HEK293 (cell line): ENCODE results near the gene WAC.
A peak's percentile ranks its signal among the peaks of the same experiment; 100 is the strongest.

ENCODE experiments used
- CTCF ChIA-PET: fragments of 350-600 bp; formaldehyde crosslinking; extraction: SDS; loops from one replicate; lab custom pipeline; 2021; ENCODE audit warnings: antibody characterized with exemption; lab: Yijun Ruan, JAX
- POLR2A ChIA-PET: fragments of 300-600 bp; formaldehyde crosslinking; extraction: SDS; loops from one replicate; lab custom pipeline; 2020; ENCODE audit warnings: antibody characterized with exemption, inconsistent platforms; lab: Yijun Ruan, JAX
- H3K27ac ChIP-seq: fragments of 200-500 bp; sonication (Bioruptor generic); 2 replicates; pipeline ENCODE4 v1.5.1; 2014; ENCODE audit warnings: low read depth, low read length, control low read depth, inconsistent platforms; ENCODE audit errors: extremely low read depth
- H3K36me3 ChIP-seq, 2 experiments: fragments of 200-500 bp in 1 of 2; sonication (Bioruptor generic) in 1 of 2; 1 replicate in 1 of 2; 2 replicates in 1 of 2; pipeline ENCODE4 v1.5.1; 2014 to 2017; ENCODE audit warnings: inconsistent platforms in 2 of 2, low read length in 2 of 2; ENCODE audit not compliant: control insufficient read depth in 2 of 2, insufficient read depth in 1 of 2
- H3K4me1 ChIP-seq: fragments of 200-500 bp; sonication (Bioruptor generic); 2 replicates; pipeline ENCODE4 v1.5.1; 2014; ENCODE audit warnings: mild to moderate bottlenecking, low read length, inconsistent platforms; ENCODE audit not compliant: control insufficient read depth, insufficient read depth
- H3K4me3 ChIP-seq: 2 replicates; pipeline ENCODE4 v1.5.1; 2011; ENCODE audit warnings: low read depth, mild to moderate bottlenecking, control low read depth, low read length, moderate library complexity
- H3K9me3 ChIP-seq: fragments of 200-500 bp; sonication (Bioruptor generic); 2 replicates; pipeline ENCODE4 v1.5.1; 2014; ENCODE audit warnings: low read depth, low read length, inconsistent platforms; ENCODE audit not compliant: control insufficient read depth, insufficient read depth
- GLI4 ChIP-seq: fragments of 450-650 bp; formaldehyde crosslinking; IDR thresholded peaks from 2 replicates; pipeline ENCODE4 v1.5.1; 2016; ENCODE audit warnings: missing biosample characterization, missing genetic modification characterization
- KLF10 ChIP-seq: fragments of 450-650 bp; IDR thresholded peaks from 2 replicates; pipeline ENCODE4 v1.5.1; 2018; ENCODE audit warnings: missing biosample characterization, mild to moderate bottlenecking, missing genetic modification characterization
- KLF16 ChIP-seq: fragments of 450-650 bp; formaldehyde crosslinking; IDR thresholded peaks from 2 replicates; pipeline ENCODE4 v1.5.1; 2017; ENCODE audit warnings: missing biosample characterization, missing genetic modification characterization
- OSR2 ChIP-seq: fragments of 450-650 bp; formaldehyde crosslinking; IDR thresholded peaks from 2 replicates; pipeline ENCODE4 v1.5.1; 2016; ENCODE audit warnings: missing biosample characterization, missing genetic modification characterization
- SCRT2 ChIP-seq: fragments of 450-650 bp; formaldehyde crosslinking; IDR thresholded peaks from 2 replicates; pipeline ENCODE4 v1.5.1; 2016; ENCODE audit warnings: missing biosample characterization, missing genetic modification characterization
- SETDB1 ChIP-seq: IDR thresholded peaks from one replicate; pipeline ENCODE4 v1.6.1; 2017; ENCODE audit warnings: mild to moderate bottlenecking, low read length, moderate library complexity, mixed read lengths; ENCODE audit not compliant: insufficient read length
- TCF7L2 ChIP-seq: IDR thresholded peaks from 2 replicates; pipeline ENCODE4 v1.6.1; 2011; ENCODE audit warnings: low read depth, mild to moderate bottlenecking, inconsistent platforms, low read length, moderate library complexity, borderline replicate concordance
- ZBTB44 ChIP-seq: fragments of 450-650 bp; IDR thresholded peaks from 2 replicates; pipeline ENCODE4 v1.5.1; 2018; ENCODE audit warnings: missing biosample characterization, mild to moderate bottlenecking, missing genetic modification characterization
- ZBTB8A ChIP-seq: fragments of 450-650 bp; formaldehyde crosslinking; IDR thresholded peaks from 2 replicates; pipeline ENCODE4 v1.5.1; 2016; ENCODE audit warnings: missing biosample characterization, missing genetic modification characterization
- ZFP69B ChIP-seq: fragments of 450-650 bp; formaldehyde crosslinking; IDR thresholded peaks from 2 replicates; pipeline ENCODE4 v1.5.1; 2016; ENCODE audit warnings: missing biosample characterization, missing genetic modification characterization
- ZNF24 ChIP-seq: fragments of 450-650 bp; formaldehyde crosslinking; IDR thresholded peaks from 2 replicates; pipeline ENCODE4 v1.5.1; 2016; ENCODE audit warnings: missing biosample characterization, missing genetic modification characterization
- ZNF416 ChIP-seq: fragments of 450-650 bp; formaldehyde crosslinking; IDR thresholded peaks from 2 replicates; pipeline ENCODE4 v1.5.1; 2016; ENCODE audit warnings: missing biosample characterization, missing genetic modification characterization
- ZNF529 ChIP-seq: fragments of 450-650 bp; formaldehyde crosslinking; IDR thresholded peaks from 2 replicates; pipeline ENCODE4 v1.5.1; 2017; ENCODE audit warnings: missing genetic modification characterization, missing biosample characterization; ENCODE audit not compliant: insufficient replicate concordance
- ZNF549 ChIP-seq: fragments of 450-650 bp; IDR thresholded peaks from 2 replicates; pipeline ENCODE4 v1.5.1; 2018; ENCODE audit warnings: missing biosample characterization, missing genetic modification characterization, mild to moderate bottlenecking, inconsistent platforms, moderate library complexity
- ZNF677 ChIP-seq: fragments of 450-650 bp; IDR thresholded peaks from 2 replicates; pipeline ENCODE4 v1.5.0; 2018; ENCODE audit warnings: missing biosample characterization, mild to moderate bottlenecking, missing genetic modification characterization, moderate library complexity
- ZNF747 ChIP-seq: fragments of 450-650 bp; formaldehyde crosslinking; IDR thresholded peaks from 2 replicates; pipeline ENCODE4 v1.5.1; 2016; ENCODE audit warnings: missing biosample characterization, missing genetic modification characterization
- ZNF776 ChIP-seq: fragments of 450-650 bp; formaldehyde crosslinking; IDR thresholded peaks from 2 replicates; pipeline ENCODE4 v1.5.0; 2017; ENCODE audit warnings: missing biosample characterization, missing genetic modification characterization, borderline replicate concordance
- ZNF830 ChIP-seq: fragments of 450-650 bp; IDR thresholded peaks from 2 replicates; pipeline ENCODE4 v1.5.0; 2018; ENCODE audit warnings: missing biosample characterization, missing genetic modification characterization, low read depth, mild to moderate bottlenecking, moderate library complexity
- TF ChIP-seq, protein P1 (sequence below): fragments of 450-650 bp; formaldehyde crosslinking; IDR thresholded peaks from 2 replicates; pipeline ENCODE4 v1.5.1; 2016; ENCODE audit warnings: missing biosample characterization, missing genetic modification characterization
- TF ChIP-seq, protein P2 (sequence below): fragments of 450-650 bp; formaldehyde crosslinking; IDR thresholded peaks from 2 replicates; pipeline ENCODE4 v1.5.1; 2017; ENCODE audit warnings: missing biosample characterization, mild to moderate bottlenecking, missing genetic modification characterization, moderate library complexity

Gene WAC

DNA sequence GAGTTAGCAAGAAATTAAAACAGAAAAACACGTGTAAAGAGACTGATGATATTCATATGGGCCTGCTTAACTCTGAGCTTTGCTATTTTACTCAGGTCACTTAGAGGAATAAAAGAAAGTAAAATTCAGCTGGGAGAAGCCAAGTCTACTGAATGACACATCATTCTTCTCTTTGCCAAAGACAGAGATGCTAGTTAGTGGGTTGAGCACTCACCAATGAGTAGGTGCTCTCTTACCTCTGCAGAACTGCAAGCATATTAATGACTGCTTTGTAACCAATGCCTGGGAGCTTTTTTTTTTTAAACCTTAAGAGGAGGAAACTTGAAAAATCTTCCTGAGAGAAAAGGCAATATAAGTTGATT is 99.6 kb downstream of the WAC start (continued):
- TF ChIP-seq ZNF677 (no peak), ZNF747 (no peak)

GRCh38 chr10:28633750-28634149 is 100.8 kb downstream of the WAC start:
- no peaks in the 10 kb centered on the region for H3K9me3 ChIP-seq
- CTCF ChIA-PET = interaction anchor here (0.8 kb wide), 1 partner anchor 18 kb away, joined by 4 read pairs; no protein-coding TSS in a partner anchor
- no peak for TF ChIP-seq ZNF24
- peak; percentile 19; the same call in 1 of the 2 replicates for TF ChIP-seq OSR2 (tag by site-specific recombination)
- TF ChIP-seq KLF10 = no peak
- TF ChIP-seq, protein P1, sequence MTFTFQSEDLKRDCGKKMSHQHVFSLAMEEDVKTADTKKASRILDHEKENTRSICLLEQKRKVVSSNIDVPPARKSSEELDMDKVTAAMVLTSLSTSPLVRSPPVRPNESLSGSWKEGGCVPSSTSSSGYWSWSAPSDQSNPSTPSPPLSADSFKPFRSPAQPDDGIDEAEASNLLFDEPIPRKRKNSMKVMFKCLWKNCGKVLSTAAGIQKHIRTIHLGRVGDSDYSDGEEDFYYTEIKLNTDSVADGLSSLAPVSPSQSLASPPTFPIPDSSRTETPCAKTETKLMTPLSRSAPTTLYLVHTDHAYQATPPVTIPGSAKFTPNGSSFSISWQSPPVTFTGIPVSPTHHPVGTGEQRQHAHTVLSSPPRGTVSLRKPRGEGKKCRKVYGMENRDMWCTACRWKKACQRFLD (tag by site-specific recombination) = no peak
- no peak for TF ChIP-seq TCF7L2
- TF ChIP-seq ZBTB8A (tag by site-specific recombination) = peak; percentile 38; the same call in 1 of the 2 replicates
- TF ChIP-seq KLF16 (tag by site-specific recombination) = no peak
- TF ChIP-seq GLI4 (tag by site-specific recombination) = no peak
- TF ChIP-seq ZNF549 (tag by site-specific recombination) = peak; percentile 80
- TF ChIP-seq, protein P2, sequence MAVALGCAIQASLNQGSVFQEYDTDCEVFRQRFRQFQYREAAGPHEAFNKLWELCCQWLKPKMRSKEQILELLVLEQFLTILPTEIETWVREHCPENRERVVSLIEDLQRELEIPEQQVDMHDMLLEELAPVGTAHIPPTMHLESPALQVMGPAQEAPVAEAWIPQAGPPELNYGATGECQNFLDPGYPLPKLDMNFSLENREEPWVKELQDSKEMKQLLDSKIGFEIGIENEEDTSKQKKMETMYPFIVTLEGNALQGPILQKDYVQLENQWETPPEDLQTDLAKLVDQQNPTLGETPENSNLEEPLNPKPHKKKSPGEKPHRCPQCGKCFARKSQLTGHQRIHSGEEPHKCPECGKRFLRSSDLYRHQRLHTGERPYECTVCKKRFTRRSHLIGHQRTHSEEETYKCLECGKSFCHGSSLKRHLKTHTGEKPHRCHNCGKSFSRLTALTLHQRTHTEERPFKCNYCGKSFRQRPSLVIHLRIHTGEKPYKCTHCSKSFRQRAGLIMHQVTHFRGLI (tag by site-specific recombination) = peak; percentile 94
- no peak overlapping the region for H3K27ac ChIP-seq
- POLR2A ChIA-PET = no interaction called here
- H3K4me1 ChIP-seq = no peaks in the 10 kb centered on the region
- no peak overlapping the region for H3K4me3 ChIP-seq
- no peaks in the 10 kb centered on the region for H3K36me3 ChIP-seq

DNA sequence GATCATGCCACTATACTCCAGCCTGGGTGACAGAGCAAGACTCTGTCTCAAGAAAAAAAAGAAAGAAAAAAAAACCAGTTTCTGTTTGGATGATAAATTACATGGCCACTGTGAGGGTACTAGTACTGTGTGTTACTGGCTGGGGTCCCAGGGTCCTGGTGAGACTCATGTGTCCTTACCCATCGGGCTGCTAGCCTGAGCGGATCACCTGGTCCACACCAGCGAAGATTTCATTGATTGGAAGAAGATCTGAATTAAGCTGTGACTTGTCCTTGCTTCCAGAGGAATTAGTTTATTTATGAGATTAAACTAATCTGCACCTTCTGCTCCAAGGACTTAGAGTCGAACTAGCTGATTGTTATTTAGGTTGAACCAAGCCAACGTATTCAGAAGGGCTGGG is 104.4 kb downstream of the WAC start:
- TF ChIP-seq ZNF416 (tag by site-specific recombination) (no peak), ZNF776 (tag by site-specific recombination) (no peak), SETDB1 (no peak), ZFP69B (no peak), ZNF529 (tag by site-specific recombination) (no peak), ZBTB44 (tag by site-specific recombination) (no peak)
- Histone ChIP-seq H3K36me3 (no peaks in the 10 kb centered on the region), H3K27ac (no peak overlapping the region), H3K4me3 (no peak overlapping the region), H3K9me3 (no peaks in the 10 kb centered on the region), H3K4me1 (no peaks in the 10 kb centered on the region)
- CTCF ChIA-PET = interaction anchor here (0.6 to 2.0 kb wide), 3 partner anchors 9 to 27 kb away, joined by 3 to 6 read pairs (median 5); no protein-coding TSS in a partner anchor
- POLR2A ChIA-PET = no interaction called here

GRCh38 chr10:28638392-28638791 is 105.5 kb downstream of the WAC start:
- ChIA-PET POLR2A (interaction anchor here (0.6 kb wide), 1 partner anchor 408 kb away, joined by 3 read pairs; no protein-coding TSS in a partner anchor), CTCF (interaction anchor here (0.6 to 1.6 kb wide), 3 partner anchors 26 to 874 kb away, joined by 3 to 6 read pairs (median 4); no protein-coding TSS in a partner anchor)
- TF ChIP-seq ZNF830 (tag by site-specific recombination) (no peak), SETDB1 (peak; percentile 59), SCRT2 (tag by site-specific recombination) (peak; percentile 64)
- Histone ChIP-seq H3K27ac (no peak overlapping the region), H3K36me3 (no peaks in the 10 kb centered on the region), H3K9me3 (no peaks in the 10 kb centered on the region), H3K4me1 (no peaks in the 10 kb centered on the region), H3K4me3 (no peak overlapping the region)
